Esophagus mucosa (tissue), 1 donor: ENCODE measurements around the gene ADAMTS16. TPM values are rescaled to one million over a fixed set of nuclear protein-coding genes. Genes with fewer than 3 reads are reported as not detected.
"Not testable (repeated sequence)": the region's sequence is repeated elsewhere in the genome, so short reads cannot be mapped to it uniquely, and the experiment has no call there.

Source experiments
- ATAC-seq: fragments of 200-7000 bp; cut with Tn5 transposase; one replicate; pipeline ENCODE4 v1.9.1; 2020
- total RNA-seq: library from RNA; stranded (reverse); gene quantifications from one replicate; pipeline ENCODE4 v1.2.4, GENCODE V29; 2023
- donor health status: DM: yes; HTN: yes; CAD: no.

The ADAMTS16 gene
- total RNA-seq, result not detected

- ATAC-seq, result peak; percentile 23
Measured at GRCh38 chr5:5139777-5140478, at the start of gene ADAMTS16. TSS of gene ADAMTS16 (plus strand) at chr5:5140330. CDS start at chr5:5140468, 138 bp downstream.

GRCh38 chr5:5092149-5092548 lies 48.0 kb upstream of the ADAMTS16 start:
- no peak for ATAC-seq

- ATAC-seq, result no peak
Measured at GRCh38 chr5:5100635-5101034, 39.5 kb upstream of the ADAMTS16 start.

- no peak for ATAC-seq
Measured at GRCh38 chr5:5101676-5102075, 38.5 kb upstream of the ADAMTS16 start.

GRCh38 chr5:5103245-5103644 lies 36.9 kb upstream of the ADAMTS16 start:
- ATAC-seq, result no peak

GRCh38 chr5:5104550-5104949 lies 35.6 kb upstream of the ADAMTS16 start:
- no peak for ATAC-seq

- ATAC-seq, result no peak
Measured at GRCh38 chr5:5105531-5105930, 34.6 kb upstream of the ADAMTS16 start.

GRCh38 chr5:5116956-5117355 lies 23.2 kb upstream of the ADAMTS16 start:
- ATAC-seq, result no peak

GRCh38 chr5:5122776-5123175 lies 17.4 kb upstream of the ADAMTS16 start:
- no peak for ATAC-seq

GRCh38 chr5:5124231-5124630 lies 15.9 kb upstream of the ADAMTS16 start:
- no peak for ATAC-seq

- ATAC-seq, result peak; percentile 55
Measured at GRCh38 chr5:5126444-5126843, 13.7 kb upstream of the ADAMTS16 start.

- ATAC-seq, result no peak
Measured at GRCh38 chr5:5128766-5129165, 11.4 kb upstream of the ADAMTS16 start.

GRCh38 chr5:5132234-5132633 lies 7.9 kb upstream of the ADAMTS16 start:
- ATAC-seq, result no peak

GRCh38 chr5:5132693-5133295 lies 7.3 kb upstream of the ADAMTS16 start:
- ATAC-seq, result no peak

GRCh38 chr5:5134107-5134506 lies 6.0 kb upstream of the ADAMTS16 start:
- ATAC-seq, result no peak

- no peak for ATAC-seq
Measured at GRCh38 chr5:5135957-5136676, 4.0 kb upstream of the ADAMTS16 start.

GRCh38 chr5:5137851-5138250 lies 2.3 kb upstream of the ADAMTS16 start:
- not testable (repeated sequence) for ATAC-seq

- ATAC-seq, result no peak
Measured at GRCh38 chr5:5139336-5139776, 774 bp upstream of the ADAMTS16 start.

GRCh38 chr5:5140479-5141338 lies 579 bp downstream of the ADAMTS16 start:
- ATAC-seq, result no peak

GRCh38 chr5:5141339-5141599 lies 1.1 kb downstream of the ADAMTS16 start:
- ATAC-seq, result no peak

GRCh38 chr5:5141625-5142525 lies 1.7 kb downstream of the ADAMTS16 start:
- peak; percentile 48 for ATAC-seq

- ATAC-seq, result no peak
Measured at GRCh38 chr5:5144441-5144840, 4.3 kb downstream of the ADAMTS16 start.
